Loucy (cell line): ENCODE measurements around the gene PKD1L1.

Experiments
- CTCF ChIP-seq: fragments of 200-600 bp; sonication (generic); conservative IDR thresholded peaks from 2 replicates; pipeline ENCODE4 v1.5.1; 2014; ENCODE audit warnings: mild to moderate bottlenecking, antibody characterized with exemption, low read length
- EZH2phosphoT487 ChIP-seq: fragments of 200-600 bp; IDR thresholded peaks from 2 replicates; pipeline ENCODE4 v1.6.1; 2018; ENCODE audit warnings: antibody characterized with exemption, mild to moderate bottlenecking, moderate library complexity, borderline replicate concordance

DNA sequence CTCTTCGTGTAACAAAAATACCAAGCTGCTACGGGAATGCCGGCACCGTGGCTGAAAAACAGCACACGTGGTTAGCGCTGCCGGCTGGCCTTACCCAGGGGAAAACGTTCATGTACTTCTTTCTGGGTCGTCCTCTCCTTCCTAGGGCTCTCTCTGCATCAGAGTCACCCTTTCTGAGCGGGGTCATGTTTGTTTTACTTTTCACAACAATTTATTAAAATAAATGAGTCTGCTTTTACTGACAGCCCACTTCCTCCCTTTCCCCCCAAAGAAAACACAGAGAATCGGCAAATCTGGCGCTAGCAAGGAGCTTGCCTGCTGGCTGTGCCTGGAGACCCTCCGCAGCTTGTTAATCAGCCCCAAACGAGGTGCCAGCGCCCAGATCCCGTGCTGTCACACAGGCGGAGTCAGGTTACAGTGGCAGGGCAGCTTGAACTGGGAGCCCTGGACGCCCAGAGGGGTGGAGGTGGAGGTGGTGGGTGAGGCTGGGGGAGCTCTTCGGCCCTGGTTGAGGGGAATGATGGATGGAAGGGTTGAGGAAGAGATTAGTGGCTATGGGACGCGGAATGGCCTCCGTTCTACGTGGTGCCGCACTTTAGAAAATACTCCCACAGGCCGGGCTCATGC, 204.2 kb downstream of the PKD1L1 start:
- TF ChIP-seq CTCF, result no peak
- TF ChIP-seq EZH2phosphoT487, result no peak
